Fibroblast of skin of back (primary cell): ENCODE data around the gene TBCD.
"Not testable (repeated sequence)": the region's sequence is repeated elsewhere in the genome, so short reads cannot be mapped to it uniquely, and the experiment has no call there.

ENCODE experiments used
- DNase-seq: peaks from one replicate; pipeline ENCODE4 v3.0.0-alpha.2; 2013

The TBCD gene

GRCh38 chr17:82976982-82977488 is 225.2 kb downstream of the TBCD start:
- DNase-seq: no peak

- DNase-seq: no peak
These were observed 225.7 kb downstream of the TBCD start for GRCh38 chr17:82977606-82978005.

GRCh38 chr17:82978765-82979349 is 227.0 kb downstream of the TBCD start:
- DNase-seq: no peak

- DNase-seq: no peak
These were observed 227.9 kb downstream of the TBCD start for GRCh38 chr17:82979718-82980117.

GRCh38 chr17:82980632-82981031 is 228.8 kb downstream of the TBCD start:
- DNase-seq: no peak

GRCh38 chr17:82981141-82981730 is 229.4 kb downstream of the TBCD start:
- DNase-seq: no peak

- DNase-seq: no peak
These were observed 231.8 kb downstream of the TBCD start for GRCh38 chr17:82983510-82984248.

- DNase-seq: not testable (repeated sequence)
These were observed 232.4 kb downstream of the TBCD start for GRCh38 chr17:82984249-82984617.

GRCh38 chr17:82984751-82985427 is 233.0 kb downstream of the TBCD start:
- DNase-seq: peak; percentile 33

- no peak for DNase-seq
These were observed 233.6 kb downstream of the TBCD start for GRCh38 chr17:82985428-82985805.

- peak; percentile 24 for DNase-seq
These were observed 234.1 kb downstream of the TBCD start for GRCh38 chr17:82985973-82986372.

GRCh38 chr17:82989051-82989450 is 237.2 kb downstream of the TBCD start:
- DNase-seq: not testable (repeated sequence)

GRCh38 chr17:82989881-82990280 is 238.0 kb downstream of the TBCD start:
- no peak for DNase-seq

GRCh38 chr17:82993005-82993404 is 241.1 kb downstream of the TBCD start:
- no peak for DNase-seq
